T-helper 22 cell (primary cell): Measurements from ENCODE around the gene MYCT1.
"Not testable (repeated sequence)": the region's sequence is repeated elsewhere in the genome, so short reads cannot be mapped to it uniquely, and the experiment has no call there.

Source experiments
- DNase-seq: peaks from one replicate; pipeline ENCODE4 v3.0.0-alpha.2; 2020; ENCODE audit warnings: low read depth

MYCT1 gene, protein sequence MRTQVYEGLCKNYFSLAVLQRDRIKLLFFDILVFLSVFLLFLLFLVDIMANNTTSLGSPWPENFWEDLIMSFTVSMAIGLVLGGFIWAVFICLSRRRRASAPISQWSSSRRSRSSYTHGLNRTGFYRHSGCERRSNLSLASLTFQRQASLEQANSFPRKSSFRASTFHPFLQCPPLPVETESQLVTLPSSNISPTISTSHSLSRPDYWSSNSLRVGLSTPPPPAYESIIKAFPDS

DNA sequence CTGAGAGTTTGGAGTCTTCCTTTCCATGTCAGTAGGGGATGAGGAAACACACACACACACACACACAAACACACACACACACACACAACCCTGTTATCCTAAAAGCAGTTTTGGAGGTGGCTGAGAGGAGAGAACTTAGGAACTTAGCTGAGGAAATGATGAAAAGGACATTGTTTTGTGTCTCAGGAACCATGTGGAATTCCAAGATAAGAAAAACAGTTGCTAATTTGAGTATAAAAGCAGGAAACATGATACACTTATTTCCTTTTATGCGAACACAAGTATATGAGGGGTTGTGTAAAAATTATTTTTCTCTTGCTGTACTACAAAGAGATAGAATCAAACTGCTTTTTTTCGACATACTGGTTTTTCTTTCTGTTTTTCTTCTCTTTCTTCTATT is at the start of gene MYCT1:
Gene MYCT1 (plus strand): TSS at position 264 of the 400 bp plus-strand sequence. CDS start 6 bp downstream, at position 270.
- no peak for DNase-seq

DNA sequence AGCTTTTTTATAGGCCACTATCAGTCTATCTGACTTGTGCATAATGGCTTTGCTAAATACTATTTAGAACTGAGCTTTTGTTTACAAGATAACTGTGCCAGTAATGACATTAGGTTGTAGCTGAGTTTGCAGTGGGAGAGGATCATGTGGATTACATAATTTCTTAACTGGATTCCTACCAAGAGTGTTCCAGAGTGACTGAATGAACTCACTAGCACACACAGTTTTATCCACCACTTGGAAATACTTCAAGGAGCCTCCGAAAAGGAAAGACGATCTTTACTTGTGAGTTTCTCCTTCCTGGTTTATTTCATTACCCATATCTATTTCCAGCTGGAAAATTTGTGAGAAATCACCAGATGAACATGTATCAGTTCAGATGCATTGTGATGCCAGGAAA is 49.6 kb upstream of the MYCT1 start:
- no peak for DNase-seq

DNA sequence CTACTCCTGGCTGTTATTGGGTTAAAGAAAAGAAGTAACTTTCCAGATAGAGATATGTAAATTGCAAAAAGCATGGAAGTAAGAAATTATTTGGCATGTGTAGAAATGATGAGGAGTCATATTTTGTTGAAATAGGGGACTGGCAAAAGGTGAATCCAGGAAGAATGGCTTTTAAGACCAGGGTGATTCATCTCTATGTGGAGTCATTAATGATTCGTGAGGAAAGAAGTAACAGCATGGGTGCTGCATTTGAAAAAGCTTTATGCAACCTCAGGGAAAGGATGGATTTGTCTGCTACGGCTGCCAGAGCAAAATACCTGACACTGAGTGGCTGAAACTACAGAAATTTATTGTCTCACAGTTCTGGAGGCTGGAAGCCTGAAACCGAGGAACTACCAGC is 45.7 kb upstream of the MYCT1 start:
- no peak for DNase-seq

DNA sequence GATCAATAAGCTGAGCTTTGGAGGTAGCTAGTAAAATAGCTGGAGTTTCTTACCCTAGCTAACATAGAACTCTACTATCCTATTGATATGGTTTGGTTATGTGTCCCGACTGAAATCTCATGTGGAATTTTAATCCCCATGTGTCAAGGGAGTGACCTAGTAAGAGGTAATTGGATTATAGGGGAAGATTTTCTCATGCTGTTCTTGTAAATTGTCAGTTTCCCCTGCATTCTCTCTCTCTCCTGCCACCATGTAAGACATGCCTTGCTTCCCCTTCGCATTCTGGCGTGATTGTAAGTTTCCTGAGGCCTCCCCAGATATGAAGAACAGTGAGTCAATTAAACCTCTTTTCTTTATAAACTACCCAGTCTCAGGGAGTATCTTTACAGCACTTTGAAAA is 35.9 kb upstream of the MYCT1 start:
- no peak for DNase-seq

DNA sequence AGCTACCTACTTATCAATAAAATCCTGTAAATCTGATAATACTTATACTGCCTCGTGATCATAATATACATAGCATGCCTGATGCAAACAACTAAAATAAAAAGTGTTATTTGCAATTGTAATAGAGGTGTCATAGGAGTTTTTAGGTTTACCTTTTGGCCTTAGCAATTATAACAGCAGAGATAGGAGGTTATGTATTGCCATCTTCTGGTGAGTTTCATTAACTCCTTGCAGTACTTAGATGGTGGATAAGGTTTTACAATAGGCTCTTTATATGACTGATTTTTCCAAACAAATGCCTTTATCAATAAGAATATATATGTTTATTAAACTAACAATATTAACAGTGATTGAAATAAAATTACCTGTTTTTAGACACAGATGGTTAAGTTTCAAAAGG is 27.8 kb upstream of the MYCT1 start:
- no peak for DNase-seq

DNA sequence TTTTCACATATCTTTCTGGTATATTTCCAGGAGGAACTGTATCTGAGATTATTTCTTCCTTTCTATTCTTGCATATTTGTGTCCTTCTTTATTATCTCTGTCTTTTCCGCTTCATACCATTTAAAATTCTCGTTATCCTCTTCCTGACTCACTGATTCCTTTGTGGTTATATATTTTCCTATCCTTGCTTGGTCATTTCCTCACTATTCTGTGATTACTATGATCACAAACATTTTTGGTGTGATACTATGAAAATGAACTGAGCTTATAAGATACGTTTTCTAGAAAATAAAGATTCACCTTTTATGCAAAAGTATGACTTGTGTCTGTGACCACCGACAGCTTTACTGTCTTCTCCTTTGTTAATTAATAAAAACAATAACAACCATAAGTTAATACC is 26.5 kb upstream of the MYCT1 start:
- no peak for DNase-seq

DNA sequence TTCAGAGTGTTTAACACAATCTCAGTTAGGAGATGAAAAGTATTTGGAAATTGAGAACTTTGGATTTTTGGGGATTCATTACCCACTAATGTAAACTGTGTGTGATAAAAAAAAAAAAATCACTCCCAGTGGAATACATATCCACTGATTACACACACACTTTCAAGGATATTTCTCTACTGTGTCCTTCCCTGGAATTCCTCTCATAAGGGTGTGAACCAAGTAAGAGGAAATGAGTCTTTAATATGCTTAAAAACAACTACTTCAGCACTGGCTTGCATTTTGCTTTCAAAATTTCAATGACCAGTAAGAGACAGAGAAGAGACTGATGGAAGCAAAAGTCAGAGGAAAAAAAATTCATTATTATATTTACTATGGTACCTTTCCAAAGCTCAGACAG is 24.5 kb upstream of the MYCT1 start:
- no peak for DNase-seq

DNA sequence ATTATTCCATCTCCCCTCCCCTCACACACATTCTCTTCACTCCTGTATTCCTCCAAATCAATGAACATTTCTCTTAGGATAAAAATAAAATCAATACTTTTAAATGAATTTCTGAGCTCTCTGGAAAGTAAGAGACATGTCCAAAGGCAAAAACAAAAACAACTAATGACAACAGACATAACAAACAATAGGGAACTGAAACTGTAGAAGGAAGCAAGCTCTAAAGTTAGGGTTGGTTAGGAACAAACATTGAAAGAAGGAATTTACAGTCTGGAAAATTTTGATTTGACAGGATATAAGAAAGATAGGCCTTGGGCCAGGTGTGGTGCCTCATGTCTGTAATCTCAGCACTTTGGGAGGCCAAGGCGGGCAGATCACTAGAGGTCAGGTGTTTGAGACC is 17.5 kb upstream of the MYCT1 start:
- no peak for DNase-seq

DNA sequence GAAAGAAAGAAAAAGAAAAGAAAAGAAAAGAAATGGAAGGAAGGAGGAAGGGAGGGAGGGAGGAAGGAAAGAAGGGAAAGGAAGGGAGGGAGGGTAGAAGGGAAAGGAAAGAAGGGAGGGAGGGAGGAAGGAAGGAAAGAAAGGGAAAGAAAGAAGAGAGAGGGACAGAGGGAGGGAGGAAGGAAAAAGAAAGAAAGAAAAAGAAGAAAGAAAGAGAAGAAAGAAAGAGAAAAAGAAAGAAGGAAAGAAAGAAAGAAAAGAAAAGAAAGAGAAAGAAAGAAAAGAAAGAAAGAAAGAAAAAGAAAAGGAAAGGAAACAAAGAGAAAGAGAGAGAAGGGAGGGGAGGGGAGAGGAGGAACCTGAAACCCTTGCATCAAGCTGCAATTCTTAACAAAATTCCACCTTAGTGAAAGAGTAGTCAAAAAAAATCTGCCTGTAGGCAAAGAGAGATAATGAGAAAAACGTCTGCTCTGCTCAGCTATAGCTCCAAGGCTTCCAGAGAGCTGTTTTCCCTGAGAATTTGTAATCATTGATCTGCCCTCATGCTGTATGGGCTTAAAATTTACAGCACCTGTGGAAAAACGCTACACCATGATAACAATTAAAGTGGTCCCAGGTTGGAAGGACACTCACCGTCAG is 16.7 kb upstream of the MYCT1 start:
- DNase-seq: no peak

DNA sequence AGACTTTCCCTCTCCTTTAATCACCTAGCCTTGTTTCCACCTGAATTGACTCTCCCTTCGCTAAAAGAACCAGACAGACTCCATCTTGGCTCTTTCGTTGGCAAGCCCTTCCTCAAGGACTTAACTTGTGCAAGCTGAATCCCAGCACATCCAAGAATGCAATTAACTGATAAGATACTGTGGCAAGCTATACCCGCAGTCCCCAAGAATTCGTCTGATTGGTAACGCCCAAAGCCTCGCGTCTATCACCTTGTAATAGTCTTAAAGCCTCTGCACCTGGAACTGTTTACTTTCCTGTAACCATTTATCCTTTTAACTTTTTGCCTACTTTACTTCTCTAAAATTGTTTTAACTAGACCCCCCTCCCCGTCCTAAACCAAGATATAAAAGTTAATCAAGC is 15.6 kb upstream of the MYCT1 start:
- DNase-seq: no peak

DNA sequence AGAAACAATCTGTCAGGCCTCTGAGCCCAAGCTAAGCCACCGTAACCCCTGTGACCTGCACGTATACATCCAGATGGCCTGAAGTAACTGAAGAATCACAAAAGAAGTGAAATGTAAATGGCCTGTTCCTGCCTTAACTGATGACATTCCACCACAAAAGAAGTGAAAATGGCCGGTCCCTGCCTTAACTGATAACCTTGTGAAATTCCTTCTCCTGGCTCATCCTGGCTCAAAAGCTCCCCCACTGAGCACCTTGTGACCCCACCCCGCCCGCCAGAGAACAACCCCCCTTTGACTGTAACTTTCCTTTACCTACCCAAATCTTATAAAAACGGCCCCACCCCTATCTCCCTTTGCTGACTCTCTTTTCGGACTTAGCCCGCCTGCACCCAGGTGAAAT is 14.8 kb upstream of the MYCT1 start:
- not testable (repeated sequence) for DNase-seq

DNA sequence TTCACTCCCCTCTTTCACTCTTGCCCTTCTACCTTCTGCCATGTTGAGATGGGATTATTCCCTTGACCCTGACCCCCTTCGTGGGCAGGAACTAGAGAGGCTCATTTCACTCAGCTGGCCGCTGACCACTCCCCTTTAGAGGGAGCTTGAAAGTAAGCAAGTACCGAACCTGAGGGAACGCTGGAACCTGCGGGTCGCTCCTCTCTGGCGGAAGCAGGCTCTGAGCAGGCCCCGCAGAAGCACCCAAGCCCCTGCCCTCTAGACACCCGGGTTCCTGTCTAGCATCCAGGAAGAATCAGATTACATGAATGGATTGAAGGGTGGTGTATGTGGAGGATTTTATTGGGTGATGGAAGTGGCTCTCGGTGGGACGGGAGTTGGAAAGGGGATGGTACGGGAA is 11.9 kb upstream of the MYCT1 start:
- no peak for DNase-seq

DNA sequence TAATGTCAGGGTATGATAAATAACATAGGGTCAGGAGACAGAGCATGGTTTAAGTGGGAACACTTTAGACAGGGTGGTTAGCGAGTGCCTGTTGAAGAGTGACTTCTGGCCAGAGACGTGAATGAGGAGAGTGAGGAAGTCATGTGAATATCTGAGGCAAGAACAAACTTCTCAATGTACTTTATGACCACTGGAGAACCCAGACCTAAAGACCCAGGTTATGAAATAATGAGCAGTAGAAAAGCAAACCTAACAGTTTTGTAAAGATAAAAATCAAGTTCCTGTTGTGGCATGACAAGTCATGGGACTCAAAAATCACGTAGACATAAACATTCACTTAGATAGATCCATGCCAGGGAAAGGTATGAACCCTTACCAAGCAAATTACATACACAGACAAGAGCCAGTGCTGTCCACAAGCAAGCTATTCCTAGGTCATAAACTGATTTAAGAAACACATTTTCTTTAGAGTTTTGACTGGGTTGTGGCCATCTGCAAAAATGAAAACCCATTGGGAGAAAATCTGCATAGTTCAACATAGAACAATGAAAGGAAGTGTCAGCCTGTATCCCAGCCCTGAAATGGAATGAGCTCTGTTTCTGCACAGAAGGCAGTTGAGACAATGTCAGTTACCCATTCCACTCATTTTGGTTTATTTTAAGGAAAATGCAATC is 2.2 kb upstream of the MYCT1 start:
- no peak for DNase-seq

DNA sequence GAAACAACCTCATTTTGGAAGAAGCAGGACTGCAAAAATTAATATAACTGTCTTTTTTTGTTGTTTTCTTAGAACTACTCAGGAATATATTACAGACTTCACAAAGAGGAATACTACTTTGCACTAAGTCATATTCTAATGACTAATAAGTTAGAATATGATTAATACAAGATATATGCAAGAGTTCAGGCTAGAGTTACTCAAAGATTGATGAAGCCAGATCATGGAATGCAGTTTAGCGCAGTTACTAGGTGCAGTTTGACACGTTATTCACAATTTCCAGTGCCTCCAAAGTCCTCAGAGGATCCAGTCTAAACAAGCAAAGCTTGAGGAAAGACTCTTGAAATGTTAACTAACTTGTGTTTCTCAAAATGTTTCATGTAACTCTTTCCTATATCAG is 1.2 kb upstream of the MYCT1 start:
- no peak for DNase-seq

DNA sequence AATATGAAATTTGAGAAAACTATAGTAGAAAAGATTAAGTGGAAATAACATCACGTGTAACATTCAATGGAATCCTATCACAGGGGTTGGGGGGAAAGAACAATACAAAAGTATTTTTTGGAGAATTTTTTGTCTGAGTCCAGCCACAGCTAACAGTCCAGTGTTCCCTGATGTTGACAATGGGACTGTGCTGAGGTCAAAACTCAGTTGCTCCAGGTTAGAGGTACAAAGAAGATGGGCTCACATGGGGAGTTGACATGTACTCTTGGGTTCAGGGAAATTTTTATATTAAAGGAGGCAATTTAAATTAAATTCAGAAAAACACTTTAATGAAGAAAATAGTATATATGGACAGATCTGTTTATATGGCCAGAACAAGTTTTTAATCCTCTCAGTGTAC is 995 bp downstream of the MYCT1 start:
- no peak for DNase-seq

DNA sequence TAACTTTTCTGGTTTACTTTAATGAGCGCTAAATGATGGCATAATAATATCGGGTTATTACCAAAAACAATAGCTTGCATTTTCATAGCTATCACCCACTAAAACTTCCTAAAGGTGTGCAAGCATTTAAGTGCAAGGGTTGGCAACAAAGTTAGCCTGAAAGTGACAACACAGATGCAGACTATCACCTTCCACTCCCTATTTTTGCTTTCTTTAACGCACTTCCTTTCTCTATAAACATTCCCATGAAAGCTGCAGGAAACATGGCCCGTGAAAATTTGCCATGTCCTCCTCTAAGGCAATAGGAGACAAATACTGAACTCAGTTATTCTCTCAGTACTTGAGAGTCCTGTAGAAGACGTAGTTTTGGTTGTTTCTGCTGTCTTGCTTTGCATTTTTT is 2.7 kb downstream of the MYCT1 start:
- no peak for DNase-seq

DNA sequence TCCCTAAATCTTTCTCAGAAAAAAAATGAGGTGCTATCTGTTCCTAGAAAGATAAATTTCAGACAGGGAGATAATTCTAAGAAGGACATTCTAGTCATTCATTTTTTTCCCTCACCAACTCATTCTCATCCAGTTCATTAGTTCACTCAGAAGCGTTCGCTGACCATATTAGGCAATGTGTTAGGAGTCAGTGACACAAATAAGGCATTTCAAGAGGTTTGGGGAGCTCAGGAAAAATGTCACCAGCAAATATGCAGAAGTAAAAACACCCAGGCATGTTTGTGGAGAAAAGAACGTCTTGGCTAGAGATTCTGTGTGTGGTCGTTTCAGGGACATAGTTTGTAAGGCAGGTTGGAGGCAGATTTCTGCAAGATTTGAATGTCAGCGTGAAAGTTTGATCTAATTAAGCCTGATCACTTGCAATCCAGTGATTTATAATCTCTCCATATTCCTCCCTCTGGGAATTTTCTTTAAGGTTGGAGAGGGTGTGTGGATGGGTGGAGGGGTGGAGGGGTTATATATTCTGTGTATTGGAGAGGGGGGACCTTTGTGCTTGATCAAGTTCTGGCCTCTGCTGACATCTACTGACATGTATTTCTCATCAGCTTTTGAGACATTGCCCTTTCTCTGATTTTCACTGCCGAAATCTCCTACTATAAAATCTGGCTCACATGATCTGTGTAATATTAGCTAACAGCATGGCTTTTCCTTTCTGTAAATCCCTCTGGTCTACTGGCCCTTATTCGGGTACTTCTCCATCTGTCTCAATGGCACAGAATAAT is 3.6 kb downstream of the MYCT1 start:
- no peak for DNase-seq

DNA sequence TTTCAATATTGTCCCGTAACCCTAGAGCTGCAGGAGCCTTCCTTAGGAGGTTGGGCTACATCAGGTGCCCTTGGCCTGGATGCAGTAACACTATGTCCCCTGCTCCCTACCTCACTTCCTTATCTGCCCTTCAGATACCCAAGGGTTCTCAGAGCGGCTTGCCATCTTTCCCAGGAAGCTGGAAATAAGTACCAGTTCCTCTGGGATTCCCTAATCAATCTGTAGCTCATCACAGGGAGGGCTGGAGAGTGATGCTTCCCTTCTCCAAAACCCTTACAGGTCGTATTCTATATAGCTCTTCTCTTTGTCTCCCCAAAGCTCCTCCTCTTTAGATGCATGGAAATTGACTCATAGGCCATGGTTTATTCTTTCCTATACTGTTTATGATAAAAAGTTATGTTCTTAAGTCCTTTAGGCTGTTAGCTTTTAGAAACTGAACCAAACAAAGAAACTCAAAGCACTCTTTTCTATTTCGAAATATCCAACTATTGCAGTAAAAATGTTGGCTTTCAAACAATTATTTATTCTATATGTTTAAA is 4.2 kb downstream of the MYCT1 start:
- no peak for DNase-seq

DNA sequence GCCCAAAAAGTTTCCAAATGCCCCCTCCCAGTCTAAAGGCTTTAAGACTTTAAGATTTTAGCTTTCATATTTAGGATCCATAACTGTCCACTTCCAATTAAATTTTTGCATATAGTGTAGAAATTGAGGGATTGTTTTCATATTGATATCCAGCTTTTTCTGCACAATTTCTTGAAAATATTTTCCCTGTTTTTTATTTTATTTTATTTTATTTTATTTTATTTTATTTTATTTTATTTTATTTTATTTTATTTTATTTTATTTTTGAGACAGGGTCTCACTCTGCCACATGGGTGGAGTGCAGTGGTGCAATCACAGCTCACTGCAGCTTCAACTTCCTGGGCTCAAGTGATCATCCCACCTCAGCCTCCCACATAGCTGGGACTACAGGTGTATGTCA is 6.1 kb downstream of the MYCT1 start:
- not testable (repeated sequence) for DNase-seq

DNA sequence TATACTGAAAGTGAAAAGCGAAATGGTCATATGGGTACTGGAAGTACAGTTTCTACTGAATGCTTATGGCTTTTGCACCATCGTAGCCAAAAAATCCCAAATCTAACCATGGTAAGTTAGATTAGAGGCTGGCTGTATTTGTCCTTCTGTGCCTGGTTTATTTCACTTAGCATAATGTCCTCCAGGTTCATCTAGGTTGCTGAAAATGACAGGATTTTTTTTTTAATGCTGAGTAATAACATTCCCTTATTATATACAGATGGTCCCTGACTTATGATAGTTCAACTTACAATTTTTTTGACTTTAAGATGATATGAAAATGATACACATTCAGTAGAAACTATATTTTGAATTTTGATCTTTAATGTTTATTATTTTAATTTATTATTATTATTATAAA is 7.6 kb downstream of the MYCT1 start:
- no peak for DNase-seq

DNA sequence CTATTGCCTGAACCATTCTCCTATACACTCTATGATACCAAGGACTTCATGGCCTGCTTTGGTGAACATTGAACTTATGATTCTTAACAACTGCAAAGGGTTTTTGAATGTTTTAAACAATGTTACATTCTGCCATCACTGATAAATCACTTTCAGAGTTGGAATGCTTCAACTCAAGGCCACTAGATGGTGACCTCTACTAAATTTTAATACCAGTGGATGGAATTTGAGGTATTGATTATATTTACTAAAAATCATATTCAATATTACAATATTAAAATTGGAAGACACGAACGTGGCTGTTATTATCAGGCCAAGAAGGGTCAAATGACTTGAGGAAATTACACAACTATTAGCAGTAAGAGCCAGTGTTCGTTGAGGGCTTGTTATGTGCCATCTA is 18.6 kb downstream of the MYCT1 start:
- DNase-seq: no peak

DNA sequence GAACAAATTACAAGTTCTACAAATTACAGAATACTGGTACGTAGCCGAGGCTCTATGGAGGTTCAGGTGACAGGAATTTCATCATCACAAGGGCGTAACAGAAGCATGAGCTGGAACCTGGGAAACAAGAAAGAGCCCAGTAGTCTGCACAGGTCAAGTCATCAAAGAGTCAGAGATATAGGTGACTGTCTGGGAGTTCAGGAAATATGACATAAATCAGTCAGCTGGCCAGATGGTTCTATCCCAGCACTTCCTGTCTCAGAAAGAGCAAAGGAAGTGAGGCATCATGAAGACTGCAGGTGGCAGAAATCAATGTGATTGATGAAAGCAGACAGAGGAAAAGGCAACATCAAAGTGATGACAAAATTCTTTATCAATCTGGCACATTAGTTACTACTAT is 23.3 kb downstream of the MYCT1 start:
- DNase-seq: no peak

DNA sequence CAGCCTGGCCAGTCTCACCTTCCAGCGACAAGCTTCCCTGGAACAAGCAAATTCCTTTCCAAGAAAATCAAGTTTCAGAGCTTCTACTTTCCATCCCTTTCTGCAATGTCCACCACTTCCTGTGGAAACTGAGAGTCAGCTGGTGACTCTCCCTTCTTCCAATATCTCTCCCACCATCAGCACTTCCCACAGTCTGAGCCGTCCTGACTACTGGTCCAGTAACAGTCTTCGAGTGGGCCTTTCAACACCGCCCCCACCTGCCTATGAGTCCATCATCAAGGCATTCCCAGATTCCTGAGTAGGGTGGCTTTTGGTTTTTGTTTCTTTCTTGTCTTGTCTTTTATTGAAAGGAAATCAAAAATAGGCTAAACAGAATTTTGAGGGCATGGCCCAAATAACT is 24.3 kb downstream of the MYCT1 start:
- DNase-seq: no peak
